Ureter (tissue), 1 donor: ENCODE data around the gene PCSK5. TPM values are rescaled to one million over a fixed set of nuclear protein-coding genes. Genes with fewer than 3 reads are reported as not detected.
"Not testable (repeated sequence)": the region's sequence is repeated elsewhere in the genome, so short reads cannot be mapped to it uniquely, and the experiment has no call there.

ENCODE experiments used
- DNase-seq: peaks from one replicate; pipeline ENCODE4 v3.0.0-alpha.2; 2020; ENCODE audit warnings: low spot score
- total RNA-seq: library from RNA; stranded (reverse); gene quantifications from one replicate; pipeline ENCODE4 v1.2.4, GENCODE V29; 2023
- donor health status: DM: yes; HTN: yes; CAD: no.

The PCSK5 gene
- total RNA-seq, 1 donor from 2014 or later: 13.8 TPM

- no peak for DNase-seq
Observed at GRCh38 chr9:76007935-76008334, 117.5 kb downstream of the PCSK5 start.

- no peak for DNase-seq
Observed at GRCh38 chr9:76013809-76014208, 123.3 kb downstream of the PCSK5 start.

GRCh38 chr9:76018235-76018634 is 127.8 kb downstream of the PCSK5 start:
- DNase-seq: no peak

- DNase-seq: no peak
Observed at GRCh38 chr9:76018761-76019160, 128.3 kb downstream of the PCSK5 start.

GRCh38 chr9:76020652-76021051 is 130.2 kb downstream of the PCSK5 start:
- DNase-seq: no peak

GRCh38 chr9:76022317-76022716 is 131.8 kb downstream of the PCSK5 start:
- no peak for DNase-seq

GRCh38 chr9:76023715-76024195 is 133.3 kb downstream of the PCSK5 start:
- no peak for DNase-seq

GRCh38 chr9:76025286-76025685 is 134.8 kb downstream of the PCSK5 start:
- DNase-seq: no peak

- no peak for DNase-seq
Observed at GRCh38 chr9:76026796-76027195, 136.3 kb downstream of the PCSK5 start.

- DNase-seq: no peak
Observed at GRCh38 chr9:76027416-76027815, 136.9 kb downstream of the PCSK5 start.

- DNase-seq: no peak
Observed at GRCh38 chr9:76027861-76028260, 137.4 kb downstream of the PCSK5 start.

GRCh38 chr9:76032038-76032796 is 141.7 kb downstream of the PCSK5 start:
- no peak for DNase-seq

GRCh38 chr9:76032797-76033373 is 142.4 kb downstream of the PCSK5 start:
- DNase-seq: no peak

- no peak for DNase-seq
Observed at GRCh38 chr9:76034049-76034448, 143.6 kb downstream of the PCSK5 start.

GRCh38 chr9:76036762-76037161 is 146.3 kb downstream of the PCSK5 start:
- DNase-seq: no peak

- DNase-seq: no peak
Observed at GRCh38 chr9:76037587-76038225, 147.2 kb downstream of the PCSK5 start.

GRCh38 chr9:76038431-76038830 is 148.0 kb downstream of the PCSK5 start:
- DNase-seq: no peak

- DNase-seq: no peak
Observed at GRCh38 chr9:76044266-76044819, 153.9 kb downstream of the PCSK5 start.

GRCh38 chr9:76045221-76045620 is 154.7 kb downstream of the PCSK5 start:
- no peak for DNase-seq

GRCh38 chr9:76049341-76049740 is 158.9 kb downstream of the PCSK5 start:
- no peak for DNase-seq

- no peak for DNase-seq
Observed at GRCh38 chr9:76067696-76068095, 177.2 kb downstream of the PCSK5 start.

GRCh38 chr9:76077537-76077936 is 187.1 kb downstream of the PCSK5 start:
- DNase-seq: no peak

GRCh38 chr9:76081281-76081680 is 190.8 kb downstream of the PCSK5 start:
- not testable (repeated sequence) for DNase-seq
